Neural cell (in vitro differentiated cells): ENCODE data around the gene CKMT2. TPM values are rescaled to one million over a fixed set of nuclear protein-coding genes. Genes with fewer than 3 reads are reported as not detected.

ENCODE experiments used
- H2AFZ ChIP-seq: fragments of 200-600, 300-800 bp; sonication (generic), shearing (Covaris generic); 2 replicates; pipeline ENCODE4 v1.6.0; 2014; ENCODE audit warnings: low read depth, mild to moderate bottlenecking, antibody characterized with exemption, low read length, moderate library complexity
- H3F3A ChIP-seq: fragments of 200-600 bp; shearing (Covaris generic); 2 replicates; pipeline ENCODE4 v1.6.1; 2016; ENCODE audit warnings: mild to moderate bottlenecking, moderate library complexity, mixed read lengths, antibody characterized with exemption, low read length; ENCODE audit not compliant: insufficient read depth, poor library complexity, severe bottlenecking
- H3K27ac ChIP-seq: fragments of 200-600, 300-800 bp; sonication (generic), shearing (Covaris generic); 2 replicates; pipeline ENCODE4 v1.5.1; 2014; ENCODE audit warnings: mild to moderate bottlenecking, low read length, moderate library complexity
- H3K27me3 ChIP-seq: fragments of 300-800, 200-600 bp; sonication (generic), shearing (Covaris generic); 2 replicates; pipeline ENCODE4 v1.6.0; 2014; ENCODE audit warnings: mild to moderate bottlenecking, low read depth, low read length, moderate library complexity; ENCODE audit not compliant: insufficient read depth
- H3K36me3 ChIP-seq: fragments of 300-800, 200-600 bp; sonication (generic), shearing (Covaris generic); 2 replicates; pipeline ENCODE4 v1.5.1; 2014; ENCODE audit warnings: mild to moderate bottlenecking, antibody characterized with exemption, low read length, moderate library complexity; ENCODE audit not compliant: insufficient read depth
- H3K4me2 ChIP-seq: fragments of 300-800, 200-600 bp; sonication (generic), shearing (Covaris generic); 2 replicates; pipeline ENCODE4 v1.6.0; 2014; ENCODE audit warnings: mild to moderate bottlenecking, low read length
- H3K4me3 ChIP-seq: fragments of 300-800, 200-600 bp; sonication (generic), shearing (Covaris generic); 2 replicates; pipeline ENCODE4 v1.5.1; 2014; ENCODE audit warnings: mild to moderate bottlenecking, low read length, moderate library complexity
- H3K79me2 ChIP-seq: fragments of 200-600 bp; shearing (Covaris generic); replicated peaks from 2 replicates; pipeline ENCODE4 v1.6.0; 2014; ENCODE audit warnings: mild to moderate bottlenecking, low read length, moderate library complexity; ENCODE audit not compliant: insufficient read depth
- H3K9ac ChIP-seq: fragments of 300-800, 200-600 bp; sonication (generic), shearing (Covaris generic); 2 replicates; pipeline ENCODE4 v1.6.1; 2016; ENCODE audit warnings: mild to moderate bottlenecking, low read length, mixed read lengths
- H3K9me2 ChIP-seq: fragments of 200-600 bp; shearing (Covaris generic); 2 replicates; pipeline ENCODE4 v1.6.1; 2016; ENCODE audit warnings: mild to moderate bottlenecking, low read length, mixed read lengths; ENCODE audit not compliant: insufficient read depth
- H3K9me3 ChIP-seq: fragments of 200-600, 300-800 bp; sonication (generic), shearing (Covaris generic); 2 replicates; pipeline ENCODE4 v1.6.1; 2016; ENCODE audit warnings: mild to moderate bottlenecking, mixed run types, low read length, moderate library complexity, mixed read lengths
- H4K20me1 ChIP-seq: fragments of 200-600 bp; shearing (Covaris generic); 2 replicates; pipeline ENCODE4 v1.6.1; 2016; ENCODE audit warnings: mild to moderate bottlenecking, mixed run types; ENCODE audit not compliant: insufficient read depth
- EP300 ChIP-seq: fragments of 450-650 bp; conservative IDR thresholded peaks from 2 replicates; pipeline ENCODE4 v1.6.1; 2014; ENCODE audit warnings: antibody characterized with exemption, mild to moderate bottlenecking, moderate library complexity; ENCODE audit not compliant: poor library complexity, severe bottlenecking
- EZH2 ChIP-seq: fragments of 200-600, 300-800 bp; shearing (Covaris generic), sonication (generic); IDR thresholded peaks from 2 replicates; pipeline ENCODE4 v1.6.1; 2014; ENCODE audit warnings: antibody characterized with exemption, low read length, borderline replicate concordance, mild to moderate bottlenecking; ENCODE audit not compliant: insufficient read depth, poor library complexity, severe bottlenecking
- MXI1 ChIP-seq: fragments of 450-650 bp; conservative IDR thresholded peaks from 2 replicates; pipeline ENCODE4 v1.6.1; 2014; ENCODE audit warnings: antibody characterized with exemption, mild to moderate bottlenecking; ENCODE audit not compliant: poor library complexity, severe bottlenecking
- POLR2AphosphoS5 ChIP-seq: IDR thresholded peaks from 2 replicates; pipeline ENCODE4 v1.6.1; 2012
- RAD21 ChIP-seq: fragments of 450-650 bp; conservative IDR thresholded peaks from 2 replicates; pipeline ENCODE4 v1.6.1; 2014; ENCODE audit warnings: antibody characterized with exemption, mild to moderate bottlenecking, moderate library complexity
- SMC3 ChIP-seq: fragments of 450-650 bp; conservative IDR thresholded peaks from 2 replicates; pipeline ENCODE4 v1.6.1; 2014; ENCODE audit warnings: antibody characterized with exemption, mild to moderate bottlenecking, moderate library complexity; ENCODE audit not compliant: poor library complexity
- TAF1 ChIP-seq: IDR thresholded peaks from 2 replicates; pipeline ENCODE4 v1.6.1; 2012; ENCODE audit warnings: low read depth
- polyA plus RNA-seq: library from polyadenylated mRNA; depleted of rRNA; stranded (reverse); fragments of >200 nt; gene quantifications from 2 replicates; pipeline ENCODE4 v1.2.3, GENCODE V29; 2014
- TF ChIP-seq, protein P1 (sequence below): IDR thresholded peaks from 2 replicates; pipeline ENCODE4 v1.6.1; 2012; ENCODE audit warnings: borderline replicate concordance
- TF ChIP-seq, protein P2 (sequence below): fragments of 450-650 bp; IDR thresholded peaks from 2 replicates; pipeline ENCODE4 v1.5.1; 2014; ENCODE audit warnings: antibody characterized with exemption, mild to moderate bottlenecking, moderate library complexity; ENCODE audit not compliant: poor library complexity, severe bottlenecking

Gene CKMT2
- polyA plus RNA-seq, 1 donor from 2014 or later: not detected

DNA sequence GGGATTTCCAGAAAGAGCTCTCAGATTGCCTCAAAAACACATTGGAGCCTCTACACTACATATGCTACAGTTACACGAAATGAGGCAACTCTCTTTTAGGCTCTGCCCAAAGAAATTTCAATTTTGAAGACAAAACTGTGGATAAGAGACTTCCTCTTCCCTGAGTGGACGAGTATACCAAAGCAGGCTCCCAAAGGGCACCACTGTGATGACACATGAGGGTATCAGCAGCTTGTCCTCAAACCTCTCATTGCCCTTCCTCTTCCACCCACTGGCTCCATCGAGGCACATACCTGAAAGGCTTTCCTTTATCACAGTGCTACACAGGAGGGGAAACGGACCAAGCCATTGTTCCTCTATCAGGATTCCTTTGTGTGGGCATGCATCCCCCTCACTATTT is 11.3 kb downstream of the CKMT2 start:
- no peak overlapping the region for H3K27ac ChIP-seq
- no peaks in the 10 kb centered on the region for H3K79me2 ChIP-seq

DNA sequence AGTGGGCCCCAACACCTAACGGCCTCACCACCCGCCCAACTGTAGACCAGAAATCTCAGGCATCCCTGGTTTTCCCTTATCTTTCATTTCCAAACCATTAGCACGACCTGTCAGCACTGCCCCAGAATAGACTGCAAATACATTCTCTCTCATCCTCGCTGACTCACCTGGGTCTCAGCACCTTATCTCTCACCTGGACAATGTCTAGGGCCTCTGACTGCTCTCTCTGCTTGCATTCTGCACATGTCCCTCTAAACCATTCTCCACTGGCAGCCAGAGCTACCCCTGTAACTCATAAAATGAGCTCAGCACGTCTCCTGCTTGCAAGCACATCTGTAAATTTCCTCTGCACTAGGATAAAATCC is 12.7 kb downstream of the CKMT2 start:
- H4K20me1 ChIP-seq: no peaks in the 10 kb centered on the region
- peaks cover 7% of the 10 kb centered on the region for H3K9me3 ChIP-seq
- H3K27ac ChIP-seq: no peak overlapping the region
- H3F3A ChIP-seq: no peaks in the 10 kb centered on the region
- no peak overlapping the region for H2AFZ ChIP-seq
- no peak overlapping the region for H3K4me3 ChIP-seq
- no peaks in the 10 kb centered on the region for H3K27me3 ChIP-seq
- H3K79me2 ChIP-seq: no peaks in the 10 kb centered on the region
- TF ChIP-seq POLR2AphosphoS5 (no peak), TAF1 (no peak), EP300 (no peak), SMC3 (no peak), MXI1 (no peak)
- TF ChIP-seq, protein P1, sequence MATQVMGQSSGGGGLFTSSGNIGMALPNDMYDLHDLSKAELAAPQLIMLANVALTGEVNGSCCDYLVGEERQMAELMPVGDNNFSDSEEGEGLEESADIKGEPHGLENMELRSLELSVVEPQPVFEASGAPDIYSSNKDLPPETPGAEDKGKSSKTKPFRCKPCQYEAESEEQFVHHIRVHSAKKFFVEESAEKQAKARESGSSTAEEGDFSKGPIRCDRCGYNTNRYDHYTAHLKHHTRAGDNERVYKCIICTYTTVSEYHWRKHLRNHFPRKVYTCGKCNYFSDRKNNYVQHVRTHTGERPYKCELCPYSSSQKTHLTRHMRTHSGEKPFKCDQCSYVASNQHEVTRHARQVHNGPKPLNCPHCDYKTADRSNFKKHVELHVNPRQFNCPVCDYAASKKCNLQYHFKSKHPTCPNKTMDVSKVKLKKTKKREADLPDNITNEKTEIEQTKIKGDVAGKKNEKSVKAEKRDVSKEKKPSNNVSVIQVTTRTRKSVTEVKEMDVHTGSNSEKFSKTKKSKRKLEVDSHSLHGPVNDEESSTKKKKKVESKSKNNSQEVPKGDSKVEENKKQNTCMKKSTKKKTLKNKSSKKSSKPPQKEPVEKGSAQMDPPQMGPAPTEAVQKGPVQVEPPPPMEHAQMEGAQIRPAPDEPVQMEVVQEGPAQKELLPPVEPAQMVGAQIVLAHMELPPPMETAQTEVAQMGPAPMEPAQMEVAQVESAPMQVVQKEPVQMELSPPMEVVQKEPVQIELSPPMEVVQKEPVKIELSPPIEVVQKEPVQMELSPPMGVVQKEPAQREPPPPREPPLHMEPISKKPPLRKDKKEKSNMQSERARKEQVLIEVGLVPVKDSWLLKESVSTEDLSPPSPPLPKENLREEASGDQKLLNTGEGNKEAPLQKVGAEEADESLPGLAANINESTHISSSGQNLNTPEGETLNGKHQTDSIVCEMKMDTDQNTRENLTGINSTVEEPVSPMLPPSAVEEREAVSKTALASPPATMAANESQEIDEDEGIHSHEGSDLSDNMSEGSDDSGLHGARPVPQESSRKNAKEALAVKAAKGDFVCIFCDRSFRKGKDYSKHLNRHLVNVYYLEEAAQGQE: no peak
- no peak overlapping the region for H3K4me2 ChIP-seq
- H3K9ac ChIP-seq: no peak overlapping the region
- H3K36me3 ChIP-seq: no peaks in the 10 kb centered on the region
- no peaks in the 10 kb centered on the region for H3K9me2 ChIP-seq

More for the DNA sequence above, 11.3 kb downstream of the CKMT2 start:
- Histone ChIP-seq H3K9me3 (no peaks in the 10 kb centered on the region), H3K4me3 (no peak overlapping the region), H2AFZ (no peak overlapping the region), H3K4me2 (no peak overlapping the region), H3F3A (no peaks in the 10 kb centered on the region), H3K9me2 (no peaks in the 10 kb centered on the region), H4K20me1 (no peaks in the 10 kb centered on the region), H3K9ac (no peak overlapping the region), H3K27me3 (no peaks in the 10 kb centered on the region), H3K36me3 (no peaks in the 10 kb centered on the region)
- TF ChIP-seq EZH2 (no peak), SMC3 (no peak), RAD21 (no peak), POLR2AphosphoS5 (no peak), MXI1 (no peak), EP300 (no peak), TAF1 (no peak)
- TF ChIP-seq, protein P2, sequence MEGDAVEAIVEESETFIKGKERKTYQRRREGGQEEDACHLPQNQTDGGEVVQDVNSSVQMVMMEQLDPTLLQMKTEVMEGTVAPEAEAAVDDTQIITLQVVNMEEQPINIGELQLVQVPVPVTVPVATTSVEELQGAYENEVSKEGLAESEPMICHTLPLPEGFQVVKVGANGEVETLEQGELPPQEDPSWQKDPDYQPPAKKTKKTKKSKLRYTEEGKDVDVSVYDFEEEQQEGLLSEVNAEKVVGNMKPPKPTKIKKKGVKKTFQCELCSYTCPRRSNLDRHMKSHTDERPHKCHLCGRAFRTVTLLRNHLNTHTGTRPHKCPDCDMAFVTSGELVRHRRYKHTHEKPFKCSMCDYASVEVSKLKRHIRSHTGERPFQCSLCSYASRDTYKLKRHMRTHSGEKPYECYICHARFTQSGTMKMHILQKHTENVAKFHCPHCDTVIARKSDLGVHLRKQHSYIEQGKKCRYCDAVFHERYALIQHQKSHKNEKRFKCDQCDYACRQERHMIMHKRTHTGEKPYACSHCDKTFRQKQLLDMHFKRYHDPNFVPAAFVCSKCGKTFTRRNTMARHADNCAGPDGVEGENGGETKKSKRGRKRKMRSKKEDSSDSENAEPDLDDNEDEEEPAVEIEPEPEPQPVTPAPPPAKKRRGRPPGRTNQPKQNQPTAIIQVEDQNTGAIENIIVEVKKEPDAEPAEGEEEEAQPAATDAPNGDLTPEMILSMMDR: no peak
- TF ChIP-seq, protein P1: no peak
